GM10266 (cell line): ENCODE results near the gene CYSLTR2.
"Not testable (repeated sequence)": the region's sequence is repeated elsewhere in the genome, so short reads cannot be mapped to it uniquely, and the experiment has no call there.

ENCODE experiments used
- DNase-seq: peaks from one replicate; pipeline ENCODE4 v3.0.0; 2012; ENCODE audit errors: extremely low spot score
- CTCF ChIP-seq: IDR thresholded peaks from 2 replicates; pipeline ENCODE4 v1.5.1; 2012; ENCODE audit warnings: mild to moderate bottlenecking, low read depth; ENCODE audit not compliant: control insufficient read depth, insufficient read depth; ENCODE audit errors: missing control alignments

The CYSLTR2 gene

GRCh38 chr13:48667136-48667535, 13.4 kb downstream of the CYSLTR2 start:
- no peak for DNase-seq
- no peak for TF ChIP-seq CTCF

GRCh38 chr13:48671421-48671820, 17.7 kb downstream of the CYSLTR2 start:
- not testable (repeated sequence) for DNase-seq

GRCh38 chr13:48675247-48675646, 21.5 kb downstream of the CYSLTR2 start:
- no peak for DNase-seq

GRCh38 chr13:48678316-48678715, 24.6 kb downstream of the CYSLTR2 start:
- DNase-seq, result no peak
- no peak for TF ChIP-seq CTCF

More at GRCh38 chr13:48675247-48675646, 21.5 kb downstream of the CYSLTR2 start:
- TF ChIP-seq CTCF, result no peak

- DNase-seq, result no peak
- TF ChIP-seq CTCF, result no peak
These were observed 26.4 kb downstream of the CYSLTR2 start for GRCh38 chr13:48679941-48680680.

GRCh38 chr13:48680756-48681392, 27.1 kb downstream of the CYSLTR2 start:
- no peak for TF ChIP-seq CTCF
- DNase-seq, result no peak

- no peak for DNase-seq
These were observed 28.2 kb downstream of the CYSLTR2 start for GRCh38 chr13:48681905-48682304.

More at GRCh38 chr13:48681905-48682304, 28.2 kb downstream of the CYSLTR2 start:
- TF ChIP-seq CTCF, result no peak
